ENCODE measurements around the gene ANKRD13B.

The ANKRD13B gene

DNA sequence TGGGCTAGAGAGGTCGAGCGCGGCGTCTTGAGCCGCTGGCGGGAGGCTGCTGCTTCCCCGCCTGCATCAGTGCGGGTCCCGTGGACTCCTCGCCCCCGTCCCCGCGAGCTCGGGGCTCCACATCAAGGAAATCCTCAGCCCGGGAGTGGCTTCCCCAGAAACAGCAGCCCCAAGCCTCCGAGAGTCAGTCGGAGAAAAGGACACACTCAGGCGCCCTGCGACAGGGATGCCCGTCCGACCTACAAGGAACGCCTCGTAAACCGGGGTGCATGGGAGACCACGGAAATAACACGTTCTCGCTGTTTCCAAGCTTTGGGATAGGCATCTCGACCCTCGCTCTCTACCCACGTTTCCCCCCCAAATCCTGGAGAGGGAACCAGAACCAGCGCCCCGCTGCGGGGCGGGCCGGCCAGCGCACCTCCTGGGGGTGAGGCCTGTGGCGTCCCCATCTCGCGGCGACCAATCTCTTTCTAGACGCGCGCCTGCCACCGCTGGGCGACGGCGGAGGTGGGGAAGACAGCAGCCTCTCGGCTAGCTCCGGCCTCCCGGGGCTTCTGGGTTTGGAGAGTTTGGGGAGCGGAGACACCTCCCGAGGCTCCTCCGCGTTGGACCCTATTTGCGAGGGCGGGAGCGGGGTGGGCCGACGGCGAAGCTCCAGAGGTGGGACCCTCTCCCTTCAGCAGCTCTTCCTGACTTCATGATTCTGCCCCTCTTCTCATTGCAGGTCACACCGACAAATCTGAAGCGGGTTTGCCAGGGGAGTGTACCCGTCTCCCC is 25.2 kb upstream of the ANKRD13B start (continued):
- TF ChIP-seq, protein P1, sequence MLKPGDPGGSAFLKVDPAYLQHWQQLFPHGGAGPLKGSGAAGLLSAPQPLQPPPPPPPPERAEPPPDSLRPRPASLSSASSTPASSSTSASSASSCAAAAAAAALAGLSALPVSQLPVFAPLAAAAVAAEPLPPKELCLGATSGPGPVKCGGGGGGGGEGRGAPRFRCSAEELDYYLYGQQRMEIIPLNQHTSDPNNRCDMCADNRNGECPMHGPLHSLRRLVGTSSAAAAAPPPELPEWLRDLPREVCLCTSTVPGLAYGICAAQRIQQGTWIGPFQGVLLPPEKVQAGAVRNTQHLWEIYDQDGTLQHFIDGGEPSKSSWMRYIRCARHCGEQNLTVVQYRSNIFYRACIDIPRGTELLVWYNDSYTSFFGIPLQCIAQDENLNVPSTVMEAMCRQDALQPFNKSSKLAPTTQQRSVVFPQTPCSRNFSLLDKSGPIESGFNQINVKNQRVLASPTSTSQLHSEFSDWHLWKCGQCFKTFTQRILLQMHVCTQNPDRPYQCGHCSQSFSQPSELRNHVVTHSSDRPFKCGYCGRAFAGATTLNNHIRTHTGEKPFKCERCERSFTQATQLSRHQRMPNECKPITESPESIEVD (tag by site-specific recombination; IDR thresholded peaks at IDR 0.05): no peak
- TF ChIP-seq KLF7 (tag by site-specific recombination; IDR thresholded peaks at IDR 0.05; ENCODE audit: borderline replicate concordance): 0 out of 2 replicates have a peak, but pooled peaks have one; percentile 41
- TF ChIP-seq ZFP3 (tag by site-specific recombination; IDR thresholded peaks at IDR 0.05; ENCODE audit: low read depth): no peak
- TF ChIP-seq ZNF394 (tag by site-specific recombination; IDR thresholded peaks at IDR 0.05; ENCODE audit: borderline replicate concordance): no peak
- no peak for TF ChIP-seq ZNF654 (tag by site-specific recombination; IDR thresholded peaks at IDR 0.05; ENCODE audit: low read depth)
- TF ChIP-seq, protein P2, sequence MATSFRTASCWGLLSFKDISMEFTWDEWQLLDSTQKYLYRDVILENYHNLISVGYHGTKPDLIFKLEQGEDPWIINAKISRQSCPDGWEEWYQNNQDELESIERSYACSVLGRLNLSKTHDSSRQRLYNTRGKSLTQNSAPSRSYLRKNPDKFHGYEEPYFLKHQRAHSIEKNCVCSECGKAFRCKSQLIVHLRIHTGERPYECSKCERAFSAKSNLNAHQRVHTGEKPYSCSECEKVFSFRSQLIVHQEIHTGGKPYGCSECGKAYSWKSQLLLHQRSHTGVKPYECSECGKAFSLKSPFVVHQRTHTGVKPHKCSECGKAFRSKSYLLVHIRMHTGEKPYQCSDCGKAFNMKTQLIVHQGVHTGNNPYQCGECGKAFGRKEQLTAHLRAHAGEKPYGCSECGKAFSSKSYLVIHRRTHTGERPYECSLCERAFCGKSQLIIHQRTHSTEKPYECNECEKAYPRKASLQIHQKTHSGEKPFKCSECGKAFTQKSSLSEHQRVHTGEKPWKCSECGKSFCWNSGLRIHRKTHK (tag by site-specific recombination; IDR thresholded peaks at IDR 0.05): no peak
- TF ChIP-seq, protein P3, sequence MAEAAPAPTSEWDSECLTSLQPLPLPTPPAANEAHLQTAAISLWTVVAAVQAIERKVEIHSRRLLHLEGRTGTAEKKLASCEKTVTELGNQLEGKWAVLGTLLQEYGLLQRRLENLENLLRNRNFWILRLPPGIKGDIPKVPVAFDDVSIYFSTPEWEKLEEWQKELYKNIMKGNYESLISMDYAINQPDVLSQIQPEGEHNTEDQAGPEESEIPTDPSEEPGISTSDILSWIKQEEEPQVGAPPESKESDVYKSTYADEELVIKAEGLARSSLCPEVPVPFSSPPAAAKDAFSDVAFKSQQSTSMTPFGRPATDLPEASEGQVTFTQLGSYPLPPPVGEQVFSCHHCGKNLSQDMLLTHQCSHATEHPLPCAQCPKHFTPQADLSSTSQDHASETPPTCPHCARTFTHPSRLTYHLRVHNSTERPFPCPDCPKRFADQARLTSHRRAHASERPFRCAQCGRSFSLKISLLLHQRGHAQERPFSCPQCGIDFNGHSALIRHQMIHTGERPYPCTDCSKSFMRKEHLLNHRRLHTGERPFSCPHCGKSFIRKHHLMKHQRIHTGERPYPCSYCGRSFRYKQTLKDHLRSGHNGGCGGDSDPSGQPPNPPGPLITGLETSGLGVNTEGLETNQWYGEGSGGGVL (tag by site-specific recombination; IDR thresholded peaks at IDR 0.05): peak; percentile 90
- TF ChIP-seq, protein P4, sequence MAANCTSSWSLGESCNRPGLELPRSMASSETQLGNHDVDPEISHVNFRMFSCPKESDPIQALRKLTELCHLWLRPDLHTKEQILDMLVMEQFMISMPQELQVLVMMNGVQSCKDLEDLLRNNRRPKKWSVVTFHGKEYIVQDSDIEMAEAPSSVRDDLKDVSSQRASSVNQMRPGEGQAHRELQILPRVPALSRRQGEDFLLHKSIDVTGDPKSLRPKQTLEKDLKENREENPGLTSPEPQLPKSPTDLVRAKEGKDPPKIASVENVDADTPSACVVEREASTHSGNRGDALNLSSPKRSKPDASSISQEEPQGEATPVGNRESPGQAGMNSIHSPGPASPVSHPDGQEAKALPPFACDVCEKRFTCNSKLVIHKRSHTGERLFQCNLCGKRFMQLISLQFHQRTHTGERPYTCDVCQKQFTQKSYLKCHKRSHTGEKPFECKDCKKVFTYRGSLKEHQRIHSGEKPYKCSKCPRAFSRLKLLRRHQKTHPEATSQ (tag by site-specific recombination; IDR thresholded peaks at IDR 0.05): no peak
- no peak for TF ChIP-seq ZNF600 (tag by site-specific recombination; IDR thresholded peaks at IDR 0.05)
- TF ChIP-seq GLIS2 (tag by site-specific recombination; IDR thresholded peaks at IDR 0.05): peak; percentile 88
- TF ChIP-seq ZNF664 (tag by site-specific recombination; IDR thresholded peaks at IDR 0.05): no peak
- TF ChIP-seq, protein P5, sequence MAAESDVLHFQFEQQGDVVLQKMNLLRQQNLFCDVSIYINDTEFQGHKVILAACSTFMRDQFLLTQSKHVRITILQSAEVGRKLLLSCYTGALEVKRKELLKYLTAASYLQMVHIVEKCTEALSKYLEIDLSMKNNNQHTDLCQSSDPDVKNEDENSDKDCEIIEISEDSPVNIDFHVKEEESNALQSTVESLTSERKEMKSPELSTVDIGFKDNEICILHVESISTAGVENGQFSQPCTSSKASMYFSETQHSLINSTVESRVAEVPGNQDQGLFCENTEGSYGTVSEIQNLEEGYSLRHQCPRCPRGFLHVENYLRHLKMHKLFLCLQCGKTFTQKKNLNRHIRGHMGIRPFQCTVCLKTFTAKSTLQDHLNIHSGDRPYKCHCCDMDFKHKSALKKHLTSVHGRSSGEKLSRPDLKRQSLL (tag by site-specific recombination; IDR thresholded peaks at IDR 0.05): no peak
- TF ChIP-seq, protein P6, sequence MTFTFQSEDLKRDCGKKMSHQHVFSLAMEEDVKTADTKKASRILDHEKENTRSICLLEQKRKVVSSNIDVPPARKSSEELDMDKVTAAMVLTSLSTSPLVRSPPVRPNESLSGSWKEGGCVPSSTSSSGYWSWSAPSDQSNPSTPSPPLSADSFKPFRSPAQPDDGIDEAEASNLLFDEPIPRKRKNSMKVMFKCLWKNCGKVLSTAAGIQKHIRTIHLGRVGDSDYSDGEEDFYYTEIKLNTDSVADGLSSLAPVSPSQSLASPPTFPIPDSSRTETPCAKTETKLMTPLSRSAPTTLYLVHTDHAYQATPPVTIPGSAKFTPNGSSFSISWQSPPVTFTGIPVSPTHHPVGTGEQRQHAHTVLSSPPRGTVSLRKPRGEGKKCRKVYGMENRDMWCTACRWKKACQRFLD (tag by site-specific recombination; IDR thresholded peaks at IDR 0.05): no peak
- TF ChIP-seq ZFHX2 (tag by site-specific recombination; conservative IDR thresholded peaks at IDR 0.05): 0 out of 2 replicates have a peak, but pooled peaks have one; percentile 2
- TF ChIP-seq, protein P7, sequence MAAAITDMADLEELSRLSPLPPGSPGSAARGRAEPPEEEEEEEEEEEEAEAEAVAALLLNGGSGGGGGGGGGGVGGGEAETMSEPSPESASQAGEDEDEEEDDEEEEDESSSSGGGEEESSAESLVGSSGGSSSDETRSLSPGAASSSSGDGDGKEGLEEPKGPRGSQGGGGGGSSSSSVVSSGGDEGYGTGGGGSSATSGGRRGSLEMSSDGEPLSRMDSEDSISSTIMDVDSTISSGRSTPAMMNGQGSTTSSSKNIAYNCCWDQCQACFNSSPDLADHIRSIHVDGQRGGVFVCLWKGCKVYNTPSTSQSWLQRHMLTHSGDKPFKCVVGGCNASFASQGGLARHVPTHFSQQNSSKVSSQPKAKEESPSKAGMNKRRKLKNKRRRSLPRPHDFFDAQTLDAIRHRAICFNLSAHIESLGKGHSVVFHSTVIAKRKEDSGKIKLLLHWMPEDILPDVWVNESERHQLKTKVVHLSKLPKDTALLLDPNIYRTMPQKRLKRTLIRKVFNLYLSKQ (tag by site-specific recombination; IDR thresholded peaks at IDR 0.05; ENCODE audit: borderline replicate concordance): no peak
- no peak for TF ChIP-seq ZNF791 (tag by site-specific recombination; IDR thresholded peaks at IDR 0.05)
- no peak for TF ChIP-seq ZNF561 (tag by site-specific recombination; IDR thresholded peaks at IDR 0.05; ENCODE audit: borderline replicate concordance)
- no peak for TF ChIP-seq ZNF837 (tag by site-specific recombination; IDR thresholded peaks at IDR 0.05)
- no peak for TF ChIP-seq IKZF3 (tag by site-specific recombination; IDR thresholded peaks at IDR 0.05)
